GM18511 (cell line): ENCODE results near the gene LILRB2.
"Not testable (repeated sequence)": the region's sequence is repeated elsewhere in the genome, so short reads cannot be mapped to it uniquely, and the experiment has no call there.

ENCODE experiments used
- ATAC-seq: cut with Tn5 transposase; IDR thresholded peaks from one replicate; pipeline ENCODE4 v1.9.1; 2021; ENCODE audit warnings: mild to moderate bottlenecking, moderate library complexity; ENCODE audit not compliant: unreplicated experiment

The LILRB2 gene

GRCh38 chr19:54307389-54308020, 26.6 kb upstream of the LILRB2 start:
- no peak for ATAC-seq

- no peak for ATAC-seq
Measured at GRCh38 chr19:54305141-54305540, 24.2 kb upstream of the LILRB2 start.

- no peak for ATAC-seq
Measured at GRCh38 chr19:54302257-54302656, 21.3 kb upstream of the LILRB2 start.

DNA sequence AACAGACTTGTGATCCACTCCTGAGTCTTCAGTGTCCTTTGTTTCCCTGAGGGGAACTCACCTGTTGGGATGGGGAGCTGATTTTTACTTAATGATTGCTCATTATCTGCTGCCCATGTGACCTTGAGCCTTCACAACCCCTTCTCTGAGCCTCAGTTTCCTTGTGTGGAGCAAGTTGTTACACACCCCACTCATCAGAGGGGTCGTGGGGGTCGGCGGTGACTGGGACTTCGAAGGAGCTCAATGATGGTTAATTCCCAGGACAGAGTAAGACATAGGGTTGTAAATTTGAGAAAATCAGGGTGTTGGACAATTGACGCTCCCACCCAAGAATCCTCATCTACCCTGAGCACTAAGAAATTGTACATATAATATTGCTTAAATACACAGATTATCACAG, 18.6 kb upstream of the LILRB2 start:
- no peak for ATAC-seq

GRCh38 chr19:54299126-54299498, 18.2 kb upstream of the LILRB2 start:
- ATAC-seq, result no peak

DNA sequence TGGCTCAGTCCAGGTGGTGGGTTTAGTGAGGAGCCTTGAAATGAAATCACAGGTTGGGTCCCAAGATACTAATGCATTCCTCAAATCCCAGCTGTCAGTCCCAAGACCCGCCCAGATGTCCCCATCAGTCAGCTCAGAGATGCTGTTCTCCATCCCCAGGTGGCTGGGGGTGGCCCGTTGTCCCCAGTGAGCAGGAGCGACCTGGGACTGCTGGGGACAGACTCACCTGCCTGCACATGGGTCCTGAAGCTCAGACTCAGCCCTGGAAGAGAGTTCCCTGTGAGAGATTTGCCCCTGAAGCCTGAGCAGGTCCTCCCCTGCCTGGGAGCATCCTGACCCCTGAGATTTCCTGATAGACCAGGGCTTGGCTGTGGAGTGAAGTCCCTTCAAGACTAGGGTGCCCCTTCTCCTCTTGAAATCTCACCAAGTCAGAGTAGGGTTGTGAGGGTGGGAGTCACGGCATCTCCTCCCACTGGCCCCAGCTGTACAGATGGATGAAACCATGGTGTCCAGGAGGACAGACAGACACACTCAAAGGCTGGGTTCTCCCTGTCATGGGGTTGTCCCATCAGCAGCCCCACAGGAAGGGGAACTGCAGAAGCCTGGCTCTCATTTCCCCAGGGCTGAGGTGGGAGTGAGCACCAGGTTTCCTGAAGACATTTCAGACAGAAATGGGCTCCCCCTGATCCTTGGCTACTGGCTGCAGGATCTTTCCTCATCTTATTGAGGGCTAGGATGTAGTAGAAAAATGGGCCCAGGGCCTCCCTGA, 17.6 kb upstream of the LILRB2 start:
- no peak for ATAC-seq

DNA sequence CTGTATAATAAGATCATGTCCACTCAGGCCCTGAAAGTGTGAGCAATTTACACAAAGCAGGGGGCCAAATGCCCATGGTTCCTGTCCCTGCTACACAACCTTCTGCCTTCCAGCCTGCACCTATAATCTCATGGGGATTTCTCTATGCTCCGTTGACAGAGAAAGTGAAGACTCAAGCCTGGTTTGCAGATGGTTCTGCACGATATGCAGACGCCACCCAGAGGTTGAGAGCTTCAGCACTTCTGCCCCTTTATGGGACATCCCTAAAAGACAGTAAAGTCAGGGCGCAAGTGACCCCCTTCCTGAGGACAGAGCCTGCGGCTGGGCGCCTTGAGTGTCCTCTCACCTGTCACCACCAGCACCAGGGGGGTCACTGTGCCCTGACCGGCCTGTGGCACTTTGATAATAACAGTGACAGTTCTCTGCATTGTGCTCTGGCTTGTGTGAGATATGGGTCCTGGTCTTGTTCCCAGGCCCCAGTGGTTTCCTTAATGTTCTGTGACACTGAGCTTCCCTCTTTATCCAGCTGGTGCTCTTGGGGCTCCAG, 16.9 kb upstream of the LILRB2 start:
- ATAC-seq, result no peak

DNA sequence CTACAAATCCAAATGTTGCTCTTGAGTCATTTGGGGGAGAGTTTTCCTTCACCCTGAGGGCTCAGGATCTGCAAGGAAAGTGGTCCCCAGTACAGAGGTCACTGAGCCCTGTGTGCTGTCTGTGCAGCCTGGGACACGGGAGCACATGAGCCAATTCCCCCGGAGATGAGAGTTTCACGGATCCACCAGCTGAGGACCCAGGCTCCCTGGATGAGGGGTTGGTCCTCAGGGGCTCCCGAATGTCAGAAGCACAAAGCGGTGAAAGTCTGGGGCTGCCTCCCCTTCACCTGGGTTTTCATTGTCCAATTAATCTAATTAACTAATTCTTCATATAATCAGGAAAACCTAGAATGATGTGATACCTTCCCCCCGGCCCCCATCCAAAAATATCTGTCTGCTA, 13.6 kb upstream of the LILRB2 start:
- ATAC-seq, result no peak

GRCh38 chr19:54289160-54289559, 8.2 kb upstream of the LILRB2 start:
- ATAC-seq, result not testable (repeated sequence)

- ATAC-seq, result no peak
Measured at GRCh38 chr19:54287456-54287855, 6.5 kb upstream of the LILRB2 start.

DNA sequence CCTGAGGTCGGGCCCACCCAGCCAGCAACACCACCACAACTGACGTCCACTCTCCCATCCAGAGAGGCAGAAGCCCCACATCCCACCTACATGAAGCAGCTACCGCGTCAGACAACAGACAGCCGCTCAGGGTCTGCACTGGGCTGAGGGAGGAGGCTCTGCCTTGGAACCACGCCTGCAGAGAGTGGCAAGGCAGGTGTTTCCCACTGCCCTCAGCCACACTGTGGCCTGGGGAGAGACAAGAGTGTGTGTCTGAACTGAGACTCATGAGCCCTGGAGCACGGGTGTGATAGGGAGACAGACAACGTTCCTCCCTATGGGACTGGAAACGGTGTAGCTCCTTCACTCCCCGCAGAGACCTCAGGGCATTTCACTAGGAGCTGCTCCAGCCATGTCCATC, 5.4 kb upstream of the LILRB2 start:
- ATAC-seq, result not testable (repeated sequence)

DNA sequence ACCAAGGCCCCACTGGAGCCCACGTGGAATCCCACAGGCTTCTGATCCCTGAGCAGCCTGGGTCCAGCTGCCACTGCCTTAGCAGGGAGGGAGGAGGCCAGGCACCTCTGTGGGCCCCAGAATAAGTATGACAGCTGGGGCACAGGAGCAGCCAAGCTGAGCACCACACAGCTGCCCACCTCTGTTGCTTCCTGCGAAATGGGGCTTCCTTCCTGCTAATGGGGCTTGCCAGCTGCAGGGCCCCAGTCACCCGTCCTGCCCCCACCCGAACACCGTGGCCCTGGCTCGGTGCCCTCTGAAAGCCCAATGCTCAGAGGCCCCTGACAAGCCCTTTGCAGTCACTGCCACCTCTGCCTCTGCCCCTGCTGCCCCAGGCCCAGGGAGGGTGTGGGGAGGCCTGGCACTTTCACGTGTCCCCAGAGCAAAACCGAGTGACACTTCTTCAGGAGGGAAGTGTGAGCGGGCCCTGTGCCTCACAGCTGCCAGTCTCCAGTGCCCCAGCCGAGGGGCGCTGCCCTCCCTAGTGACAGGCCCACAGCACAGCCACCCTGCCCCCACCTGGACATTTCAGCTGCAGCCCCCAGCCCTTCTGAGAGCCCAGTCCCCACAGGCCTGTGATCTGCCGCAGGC, 4.6 kb upstream of the LILRB2 start:
- not testable (repeated sequence) for ATAC-seq

DNA sequence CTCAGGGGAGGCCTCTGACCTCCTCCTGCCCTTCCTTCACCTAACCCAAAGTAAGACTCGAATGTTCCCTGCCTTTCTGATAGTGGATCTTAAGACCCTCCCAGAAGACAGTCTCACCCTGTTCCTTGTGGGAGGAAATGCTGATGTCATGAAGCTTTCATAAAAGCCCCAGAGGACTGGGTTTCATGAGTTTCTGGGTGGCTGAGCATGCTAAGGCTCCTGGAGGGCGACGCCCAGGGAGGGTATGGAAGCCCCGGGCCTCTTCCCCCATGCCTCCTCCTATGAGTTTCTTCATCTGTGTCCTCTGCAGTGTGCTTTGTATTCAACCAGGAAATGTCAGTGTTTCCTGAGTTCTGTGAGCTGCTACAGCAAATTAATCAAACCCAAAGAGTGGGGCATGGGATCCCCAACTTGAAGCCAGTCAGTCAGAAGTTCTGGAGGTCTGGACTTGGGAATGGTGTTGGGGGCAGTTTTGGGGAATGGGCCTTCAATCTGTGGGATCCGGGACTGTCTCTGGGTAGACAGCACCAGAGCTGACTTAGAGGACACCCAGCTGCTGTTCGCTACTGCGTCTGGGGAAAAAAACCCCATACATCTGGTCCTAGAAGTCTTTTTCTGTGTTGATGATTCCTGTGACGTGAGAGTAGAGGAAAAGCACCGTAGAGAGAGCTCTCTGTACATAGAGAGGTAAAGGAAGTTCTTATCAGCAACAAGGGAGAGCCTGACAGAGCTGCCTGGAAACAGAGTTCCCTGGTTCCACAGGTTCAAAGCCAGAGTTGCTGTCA, 2.0 kb upstream of the LILRB2 start:
- no peak for ATAC-seq

DNA sequence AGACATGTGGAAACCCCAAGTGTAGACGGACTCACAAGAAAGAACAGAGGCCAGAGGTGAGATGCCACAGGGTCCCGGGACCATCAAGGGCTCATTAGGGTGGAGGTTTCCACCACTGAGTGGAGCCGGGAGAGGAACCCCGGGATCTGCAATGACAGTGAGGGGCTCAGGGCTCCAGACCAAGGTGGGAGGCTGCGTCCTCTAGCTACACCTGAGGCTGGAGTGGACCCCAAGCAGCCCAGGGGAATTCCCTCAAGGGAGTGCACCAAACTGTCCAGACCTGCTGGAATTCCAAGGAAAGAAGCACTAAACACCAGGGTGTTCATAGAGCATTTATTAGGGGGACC, 792 bp upstream of the LILRB2 start:
- not testable (repeated sequence) for ATAC-seq

DNA sequence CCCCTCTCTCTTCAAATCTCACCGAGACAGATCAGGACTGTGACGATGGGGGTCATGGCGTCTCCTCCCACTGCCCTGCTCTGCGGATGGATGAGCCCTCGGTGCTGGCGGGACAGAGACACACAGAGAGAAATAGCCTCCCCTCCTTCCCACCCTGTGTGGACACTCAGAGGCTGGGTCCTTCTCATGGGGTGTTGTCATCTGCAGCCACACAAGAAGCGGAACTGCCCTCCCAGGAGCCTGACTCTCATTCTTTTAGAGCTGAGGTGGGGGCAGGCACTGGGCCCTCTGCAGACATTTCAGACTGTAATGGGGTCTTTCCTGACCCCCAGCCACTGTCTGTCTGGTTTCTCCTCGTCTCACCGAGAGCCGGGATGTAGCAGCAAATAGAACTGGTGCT, 469 bp downstream of the LILRB2 start:
- not testable (repeated sequence) for ATAC-seq

DNA sequence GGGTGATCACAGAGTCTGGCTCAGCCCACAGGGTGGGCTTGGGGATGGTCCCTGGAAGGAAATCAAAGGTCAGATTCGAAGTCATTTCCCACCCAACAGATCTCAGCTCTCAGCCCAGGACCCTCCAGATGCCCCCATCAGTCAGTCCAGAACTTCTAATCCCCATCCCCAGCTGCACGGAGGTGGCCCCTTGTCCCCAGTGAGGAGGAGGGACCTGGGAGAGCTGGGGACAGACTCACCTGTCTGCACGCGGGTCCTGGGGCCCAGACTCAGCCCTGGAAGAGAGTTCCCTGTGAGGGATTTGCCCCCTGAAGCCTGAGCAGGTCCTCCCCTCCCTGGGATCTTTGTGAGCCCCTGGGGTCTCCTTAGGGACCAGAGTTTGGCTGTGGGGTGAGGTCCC, 885 bp downstream of the LILRB2 start:
- not testable (repeated sequence) for ATAC-seq

GRCh38 chr19:54279406-54279962, 1.4 kb downstream of the LILRB2 start:
- ATAC-seq, result no peak

DNA sequence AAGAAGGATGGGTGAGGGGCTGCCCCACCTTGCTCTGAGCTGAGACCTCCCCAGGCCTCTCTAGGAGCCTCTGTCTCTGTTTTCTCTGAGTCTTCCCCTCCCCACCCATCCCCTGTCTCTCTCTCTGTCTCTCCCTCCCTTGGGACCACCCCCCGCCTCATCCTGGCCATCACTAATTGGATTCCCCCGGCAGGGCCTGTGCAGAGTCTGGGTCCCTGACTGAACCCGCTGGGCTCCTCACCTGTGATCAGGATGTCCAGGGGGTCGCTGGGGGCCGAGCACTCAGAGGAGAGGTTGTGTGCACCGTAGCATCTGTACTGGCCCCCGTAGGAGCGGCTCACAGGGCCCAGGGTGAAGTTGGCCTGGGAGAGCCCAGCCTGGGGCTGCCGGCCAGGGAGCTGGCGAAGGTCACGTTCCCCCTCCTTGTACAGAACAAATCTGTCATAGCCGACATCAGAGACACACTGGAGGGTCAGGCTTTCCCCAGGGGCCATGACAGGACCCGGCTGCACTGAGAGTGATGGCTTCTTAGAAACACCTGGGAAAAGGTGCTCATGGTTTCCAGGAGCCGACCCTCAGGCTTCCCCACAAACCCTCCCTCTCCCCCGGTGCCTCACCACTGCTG, 2.2 kb downstream of the LILRB2 start:
- ATAC-seq, result not testable (repeated sequence)

DNA sequence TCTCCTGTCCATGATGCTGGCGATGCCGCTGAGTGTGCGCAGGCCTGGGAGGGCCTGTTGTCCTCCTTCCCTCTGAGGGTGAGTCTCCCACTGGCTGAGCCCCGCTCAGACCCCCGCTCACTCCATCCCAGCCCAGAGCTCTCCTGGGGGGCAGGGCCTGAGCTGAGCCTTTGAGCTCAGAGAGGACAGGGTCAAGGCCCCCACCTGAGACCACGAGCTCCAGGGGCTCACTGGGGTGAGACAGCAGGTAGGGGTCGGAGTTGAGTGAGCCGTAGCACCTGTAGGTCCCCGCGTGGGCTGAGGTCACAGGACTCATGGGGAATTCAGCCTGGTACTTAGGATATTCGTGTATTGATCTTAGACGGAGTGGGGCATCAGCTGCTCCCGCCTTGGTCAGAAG, 2.9 kb downstream of the LILRB2 start:
- ATAC-seq, result not testable (repeated sequence)

DNA sequence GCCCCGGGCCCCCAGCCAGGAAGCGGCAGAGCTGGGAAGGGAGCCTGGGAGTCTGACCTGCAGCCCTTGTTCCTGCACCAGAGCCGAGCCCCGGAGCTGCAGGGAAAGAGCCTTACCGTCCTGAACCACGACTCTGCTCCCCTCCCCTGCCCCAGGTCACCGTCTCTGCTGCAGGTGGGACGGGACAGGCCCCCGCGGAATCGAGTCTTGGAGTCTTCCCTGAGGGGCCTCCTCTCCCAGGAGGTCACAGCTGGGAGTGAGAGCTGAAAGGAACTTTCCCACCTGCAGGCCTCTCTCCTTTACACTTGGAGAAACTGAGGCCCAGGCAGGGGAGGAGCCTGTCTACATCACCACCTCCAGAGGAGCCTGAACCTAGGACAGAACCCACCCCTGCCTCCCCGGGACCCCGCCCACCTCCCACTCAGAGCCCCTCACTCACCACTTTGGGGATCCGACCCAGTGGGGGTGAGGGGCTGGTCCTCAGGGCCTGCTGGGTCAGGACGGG, 3.7 kb downstream of the LILRB2 start:
- ATAC-seq, result not testable (repeated sequence)
